H9 (cell line): ENCODE measurements around the gene RPN1. TPM values are rescaled to one million over a fixed set of nuclear protein-coding genes. Genes with fewer than 3 reads are reported as not detected.

Experiments used
- DNase-seq: peaks from one replicate; pipeline ENCODE4 v3.0.0-alpha.2; 2017
- H2AFZ ChIP-seq: one replicate; pipeline ENCODE4 v1.6.1; 2013; ENCODE audit warnings: mild to moderate bottlenecking, low read length, control low read depth, moderate library complexity
- H2AK5ac ChIP-seq: 2 replicates; pipeline ENCODE4 v1.6.1; 2013; ENCODE audit warnings: low read length, control low read depth, mixed read lengths; ENCODE audit not compliant: insufficient read length
- H2BK120ac ChIP-seq: one replicate; pipeline ENCODE4 v1.6.1; 2013; ENCODE audit warnings: low read depth, mild to moderate bottlenecking, low read length, control low read depth, inconsistent platforms; ENCODE audit not compliant: poor library complexity, severe bottlenecking
- H2BK12ac ChIP-seq: 2 replicates; pipeline ENCODE4 v1.6.1; 2013; ENCODE audit warnings: low read length, control low read depth, mixed read lengths, low read depth; ENCODE audit not compliant: insufficient read length
- H2BK15ac ChIP-seq: 2 replicates; pipeline ENCODE4 v1.6.1; 2013; ENCODE audit warnings: low read depth, low read length, control low read depth
- H2BK20ac ChIP-seq: one replicate; pipeline ENCODE4 v1.6.1; 2013; ENCODE audit warnings: low read depth, mild to moderate bottlenecking, low read length, control low read depth, inconsistent platforms; ENCODE audit not compliant: poor library complexity, severe bottlenecking
- H2BK5ac ChIP-seq: 2 replicates; pipeline ENCODE4 v1.6.1; 2013; ENCODE audit warnings: low read length, control low read depth, mixed read lengths; ENCODE audit not compliant: insufficient read length
- H3K14ac ChIP-seq: 2 replicates; pipeline ENCODE4 v1.6.1; 2013; ENCODE audit warnings: low read length, control low read depth; ENCODE audit not compliant: insufficient read depth
- H3K18ac ChIP-seq: 2 replicates; pipeline ENCODE4 v1.6.1; 2013; ENCODE audit warnings: low read depth, mild to moderate bottlenecking, mixed read lengths, low read length, control low read depth; ENCODE audit not compliant: insufficient read length
- H3K23ac ChIP-seq: 2 replicates; pipeline ENCODE4 v1.6.1; 2013; ENCODE audit warnings: low read length, control low read depth, mixed read lengths, low read depth; ENCODE audit not compliant: insufficient read length
- H3K23me2 ChIP-seq: 2 replicates; pipeline ENCODE4 v1.6.1; 2013; ENCODE audit warnings: low read depth, mild to moderate bottlenecking, mixed read lengths, low read length, control low read depth; ENCODE audit not compliant: insufficient read length, poor library complexity, severe bottlenecking
- H3K27ac ChIP-seq: 2 replicates; pipeline ENCODE4 v1.5.1; 2013; ENCODE audit warnings: low read length, control low read depth, mixed read lengths, low read depth; ENCODE audit not compliant: insufficient read length
- H3K27me3 ChIP-seq: 2 replicates; pipeline ENCODE4 v1.6.1; 2013; ENCODE audit warnings: low read length, control low read depth, inconsistent platforms; ENCODE audit not compliant: insufficient read depth
- H3K4ac ChIP-seq: 2 replicates; pipeline ENCODE4 v1.6.1; 2013; ENCODE audit warnings: low read depth, mild to moderate bottlenecking, control low read depth, inconsistent platforms, low read length, moderate library complexity
- H3K4me1 ChIP-seq: 2 replicates; pipeline ENCODE4 v1.6.1; 2013; ENCODE audit warnings: low read length, control low read depth, inconsistent platforms; ENCODE audit not compliant: insufficient read depth
- H3K4me2 ChIP-seq: 2 replicates; pipeline ENCODE4 v1.6.1; 2013; ENCODE audit warnings: low read length, control low read depth, mixed read lengths; ENCODE audit not compliant: insufficient read length, insufficient read depth
- H3K56ac ChIP-seq: 2 replicates; pipeline ENCODE4 v1.6.1; 2013; ENCODE audit warnings: low read depth, mild to moderate bottlenecking, mixed read lengths, low read length, control low read depth; ENCODE audit not compliant: insufficient read length
- H3K79me1 ChIP-seq: 2 replicates; pipeline ENCODE4 v1.6.1; 2013; ENCODE audit warnings: low read depth, mild to moderate bottlenecking, moderate library complexity, low read length, control low read depth, inconsistent platforms; ENCODE audit not compliant: insufficient read depth, poor library complexity, severe bottlenecking
- H3K79me2 ChIP-seq: 2 replicates; pipeline ENCODE4 v1.6.1; 2013; ENCODE audit warnings: low read length, control low read depth, inconsistent platforms; ENCODE audit not compliant: insufficient read depth
- H3K9ac ChIP-seq: 2 replicates; pipeline ENCODE4 v1.6.1; 2013; ENCODE audit warnings: low read length, control low read depth, mixed read lengths; ENCODE audit not compliant: insufficient read length; ENCODE audit errors: extremely low read depth
- H3K9me3 ChIP-seq: one replicate; pipeline ENCODE4 v1.6.1; 2013; ENCODE audit warnings: low read depth, low read length, inconsistent platforms; ENCODE audit not compliant: control insufficient read depth
- H3T11ph ChIP-seq: one replicate; pipeline ENCODE4 v1.6.1; 2013; ENCODE audit warnings: mild to moderate bottlenecking, low read length, control low read depth, inconsistent platforms
- H4K20me1 ChIP-seq: one replicate; pipeline ENCODE4 v1.6.1; 2013; ENCODE audit not compliant: control insufficient read depth, insufficient read length, insufficient read depth
- H4K5ac ChIP-seq: 2 replicates; pipeline ENCODE4 v1.6.1; 2013; ENCODE audit warnings: low read depth, mild to moderate bottlenecking, mixed read lengths, low read length, control low read depth; ENCODE audit not compliant: insufficient read length
- H4K8ac ChIP-seq: replicated peaks from 2 replicates; pipeline ENCODE4 v1.6.1; 2013; ENCODE audit warnings: low read length, control low read depth, mixed read lengths, low read depth; ENCODE audit not compliant: insufficient read length
- H4K91ac ChIP-seq: 2 replicates; pipeline ENCODE4 v1.6.1; 2013; ENCODE audit warnings: low read depth, mild to moderate bottlenecking, moderate library complexity, mixed read lengths, low read length, control low read depth; ENCODE audit not compliant: insufficient read length
- H3K27ac Mint-ChIP-seq, 3 experiments: 2 replicates in 2 of 3; 3 replicates in 1 of 3; pipeline ENCODE4 v1.8.0; 2020 to 2021; ENCODE audit warnings: mixed read lengths in 3 of 3, mild to moderate bottlenecking in 1 of 3, moderate library complexity in 1 of 3
- H3K27me3 Mint-ChIP-seq: 2 replicates; pipeline ENCODE4 v1.8.0; 2021; ENCODE audit warnings: low read depth, mild to moderate bottlenecking, moderate library complexity, mixed read lengths
- H3K36me3 Mint-ChIP-seq, 3 experiments: 2 replicates in 2 of 3; 3 replicates in 1 of 3; pipeline ENCODE4 v1.8.0; 2020 to 2021; ENCODE audit warnings: low read depth in 3 of 3, mixed read lengths in 3 of 3; ENCODE audit not compliant: insufficient read depth in 1 of 3
- H3K4me1 Mint-ChIP-seq, 2 experiments: 2 replicates each; pipeline ENCODE4 v1.8.0; 2020; ENCODE audit warnings: mixed read lengths in 2 of 2
- H3K4me3 Mint-ChIP-seq, 2 experiments: 2 replicates in 1 of 2; 3 replicates in 1 of 2; pipeline ENCODE4 v1.8.0; 2020 to 2021; ENCODE audit warnings: mild to moderate bottlenecking in 2 of 2, mixed read lengths in 2 of 2, moderate library complexity in 1 of 2
- H3K9me3 Mint-ChIP-seq, 2 experiments: 2 replicates in 1 of 2; 3 replicates in 1 of 2; pipeline ENCODE4 v1.8.0; 2020; ENCODE audit warnings: mild to moderate bottlenecking in 2 of 2, mixed read lengths in 2 of 2, moderate library complexity in 1 of 2
- WGBS: extraction: QIAGEN DNeasy Blood & Tissue Kit; methylation state at CpG from one replicate; pipeline ENCODE4 v1.1.7; 2013; ENCODE audit warnings: missing lambda C conversion rate, low lambda C conversion rate, mixed read lengths; ENCODE audit not compliant: insufficient read length; ENCODE audit errors: extremely low coverage; 5-methylcytosine and 5-hydroxymethylcytosine counted together
- total RNA-seq: library from RNA; stranded (reverse); gene quantifications from 2 replicates; pipeline ENCODE4 v1.2.1, GENCODE V29; 2021
- TF ChIP-seq, protein P1 (sequence below): fragments of 200-600 bp; sonication (generic); conservative IDR thresholded peaks from 3 replicates; pipeline ENCODE4 v1.8.0; 2021; ENCODE audit warnings: antibody characterized with exemption, mild to moderate bottlenecking

Gene RPN1
- total RNA-seq, 1 experiment from 2014 or later = 174 TPM

- Histone ChIP-seq H3K23ac (no peak overlapping the region), H3K27me3 (no peaks in the 10 kb centered on the region), H3K4me1 (no peaks in the 10 kb centered on the region; the same call in 1 of the 2 replicates), H3K4me2 (no peak overlapping the region), H3K4ac (no peak overlapping the region), H4K8ac (no peak overlapping the region), H2BK120ac (no peak overlapping the region), H2AFZ (no peak overlapping the region), H2BK15ac (no peak overlapping the region), H3K79me2 (no peaks in the 10 kb centered on the region; the same call in 1 of the 2 replicates), H3K18ac (no peak overlapping the region), H2BK20ac (no peak overlapping the region), H3K27ac (no peak overlapping the region), H3K14ac (no peak overlapping the region), H2BK5ac (no peak overlapping the region), H3K9me3 (no peaks in the 10 kb centered on the region), H4K91ac (no peak overlapping the region), H3K23me2 (no peaks in the 10 kb centered on the region), H3T11ph (no peak overlapping the region), H3K9ac (no peak overlapping the region), H3K56ac (no peak overlapping the region), H2AK5ac (no peak overlapping the region), H2BK12ac (no peak overlapping the region), H4K20me1 (no peaks in the 10 kb centered on the region), H4K5ac (no peak overlapping the region), H3K79me1 (peaks cover 4% of the 10 kb centered on the region)
- Mint-ChIP-seq H3K4me3 (no peak overlapping the region), H3K27ac (no peak overlapping the region), H3K27me3 (no peaks in the 10 kb centered on the region), H3K4me1 (peaks cover 5% of the 10 kb centered on the region in 2 experiments), H3K9me3 (no peaks in the 10 kb centered on the region), H3K36me3 (peaks cover 58 to 88% (median 79%) of the 10 kb centered on the region in 3 experiments; a peak in 6 of 7 replicates)
- no peak for DNase-seq
- WGBS = no CpG with 5 or more reads among the region's 7 CpGs
- TF ChIP-seq, protein P1, sequence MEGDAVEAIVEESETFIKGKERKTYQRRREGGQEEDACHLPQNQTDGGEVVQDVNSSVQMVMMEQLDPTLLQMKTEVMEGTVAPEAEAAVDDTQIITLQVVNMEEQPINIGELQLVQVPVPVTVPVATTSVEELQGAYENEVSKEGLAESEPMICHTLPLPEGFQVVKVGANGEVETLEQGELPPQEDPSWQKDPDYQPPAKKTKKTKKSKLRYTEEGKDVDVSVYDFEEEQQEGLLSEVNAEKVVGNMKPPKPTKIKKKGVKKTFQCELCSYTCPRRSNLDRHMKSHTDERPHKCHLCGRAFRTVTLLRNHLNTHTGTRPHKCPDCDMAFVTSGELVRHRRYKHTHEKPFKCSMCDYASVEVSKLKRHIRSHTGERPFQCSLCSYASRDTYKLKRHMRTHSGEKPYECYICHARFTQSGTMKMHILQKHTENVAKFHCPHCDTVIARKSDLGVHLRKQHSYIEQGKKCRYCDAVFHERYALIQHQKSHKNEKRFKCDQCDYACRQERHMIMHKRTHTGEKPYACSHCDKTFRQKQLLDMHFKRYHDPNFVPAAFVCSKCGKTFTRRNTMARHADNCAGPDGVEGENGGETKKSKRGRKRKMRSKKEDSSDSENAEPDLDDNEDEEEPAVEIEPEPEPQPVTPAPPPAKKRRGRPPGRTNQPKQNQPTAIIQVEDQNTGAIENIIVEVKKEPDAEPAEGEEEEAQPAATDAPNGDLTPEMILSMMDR = no peak
These were observed 26.8 kb downstream of the RPN1 start for GRCh38 chr3:128623762-128624176.
